GM19438 (cell line): ENCODE measurements around the gene REV1.

ENCODE experiments used
- ATAC-seq: cut with Tn5 transposase; IDR thresholded peaks from one replicate; pipeline ENCODE4 v1.9.1; 2021; ENCODE audit warnings: low read depth; ENCODE audit not compliant: unreplicated experiment

Gene REV1

DNA sequence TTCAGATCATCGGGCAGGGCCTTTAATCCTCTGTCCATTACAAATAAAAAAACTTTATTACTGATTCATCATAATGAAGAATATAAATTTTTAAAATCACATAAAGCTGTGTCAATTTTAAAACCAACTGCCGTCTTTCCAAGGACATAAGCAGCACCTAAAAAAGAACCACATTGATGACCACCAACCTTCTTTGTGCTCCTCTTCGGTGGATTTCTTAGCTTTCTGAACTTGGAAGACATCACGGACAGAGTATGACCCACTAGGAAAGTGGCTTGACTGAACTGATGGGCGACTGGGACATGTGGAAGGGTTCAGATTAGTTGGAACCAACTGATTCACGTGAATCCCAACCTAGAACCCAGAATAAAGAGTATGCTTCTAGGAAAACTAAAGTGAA lies 83.7 kb downstream of the REV1 start:
- ATAC-seq = no peak

GRCh38 chr2:99404797-99405669 lies 84.8 kb downstream of the REV1 start:
- ATAC-seq = no peak

DNA sequence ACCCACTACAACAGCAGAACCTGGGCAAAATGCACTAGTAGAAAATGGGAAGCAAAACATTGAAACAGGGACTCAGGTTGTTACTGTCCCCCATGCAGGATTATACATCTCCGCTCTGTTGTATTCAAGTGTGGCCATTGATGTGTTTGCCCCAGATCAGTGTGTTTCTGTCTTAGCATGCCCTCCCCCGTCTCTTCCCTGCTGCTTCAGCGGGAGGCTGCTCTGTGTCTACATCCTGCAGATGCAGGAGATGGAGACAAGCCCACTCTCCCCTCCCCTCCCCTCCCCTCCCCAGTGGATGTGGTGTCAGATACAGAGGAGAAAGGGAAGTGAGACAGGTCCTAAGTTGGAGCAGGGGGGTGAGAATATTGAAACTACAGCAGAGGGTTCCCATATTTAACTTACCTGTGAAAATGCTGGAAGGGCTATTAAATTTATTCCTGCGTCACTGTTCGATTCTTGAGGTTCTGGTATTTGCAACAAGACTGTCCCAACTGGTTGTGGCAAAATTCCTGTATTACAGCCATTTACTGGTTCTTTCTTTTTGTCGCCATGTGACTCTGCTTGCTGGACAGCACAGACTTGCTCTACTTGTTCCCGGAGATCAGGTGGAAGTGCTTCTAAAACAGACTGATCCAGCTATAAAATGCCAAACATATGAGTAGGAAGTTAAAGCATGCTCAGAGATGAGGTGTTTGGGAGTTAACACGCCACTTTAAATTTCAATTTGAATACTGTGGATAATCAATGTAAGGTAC lies 85.6 kb downstream of the REV1 start:
- no peak for ATAC-seq

- no peak for ATAC-seq
These were observed 86.3 kb downstream of the REV1 start for GRCh38 chr2:99403524-99403923.

DNA sequence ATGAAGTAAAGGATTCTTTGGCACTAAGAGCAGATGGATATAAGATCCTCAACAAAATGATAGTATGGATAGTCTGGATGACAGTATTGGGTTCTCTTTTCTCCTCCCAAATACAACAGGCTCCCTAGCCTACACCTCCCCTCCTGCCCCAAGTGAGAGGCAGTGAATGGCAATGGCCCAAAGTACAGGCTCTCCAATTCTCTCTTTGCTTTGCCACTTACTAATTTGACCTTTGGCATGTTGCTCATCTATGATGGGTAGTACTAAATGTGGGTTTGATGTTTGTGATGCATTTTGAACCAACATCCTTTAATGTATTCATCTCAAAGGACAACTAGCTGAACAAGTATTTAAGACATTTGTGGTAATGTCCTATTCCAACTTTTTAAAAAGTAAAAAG lies 86.7 kb downstream of the REV1 start:
- ATAC-seq = no peak

DNA sequence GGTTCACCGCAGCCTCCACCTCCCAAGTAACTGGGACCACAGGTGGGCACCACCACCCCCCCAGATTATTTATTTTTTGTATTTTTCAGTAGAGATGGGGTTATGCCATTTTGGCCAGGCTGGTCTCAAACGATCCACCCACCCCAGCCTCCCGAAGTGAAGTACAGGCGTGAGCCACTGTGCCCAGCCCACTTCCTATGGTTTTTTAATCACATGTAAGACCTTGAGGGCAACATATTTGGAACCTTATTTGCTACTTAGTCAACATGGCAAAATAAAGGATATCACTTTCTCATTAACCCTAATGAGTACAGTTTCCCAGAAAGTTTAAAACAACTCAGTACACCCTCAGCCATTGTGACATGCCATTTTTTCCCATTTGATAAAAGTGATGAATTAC lies 88.0 kb downstream of the REV1 start:
- ATAC-seq = no peak

GRCh38 chr2:99399795-99400194 lies 90.0 kb downstream of the REV1 start:
- no peak for ATAC-seq

- ATAC-seq = no peak
These were observed 90.8 kb downstream of the REV1 start for GRCh38 chr2:99399063-99399462.

DNA sequence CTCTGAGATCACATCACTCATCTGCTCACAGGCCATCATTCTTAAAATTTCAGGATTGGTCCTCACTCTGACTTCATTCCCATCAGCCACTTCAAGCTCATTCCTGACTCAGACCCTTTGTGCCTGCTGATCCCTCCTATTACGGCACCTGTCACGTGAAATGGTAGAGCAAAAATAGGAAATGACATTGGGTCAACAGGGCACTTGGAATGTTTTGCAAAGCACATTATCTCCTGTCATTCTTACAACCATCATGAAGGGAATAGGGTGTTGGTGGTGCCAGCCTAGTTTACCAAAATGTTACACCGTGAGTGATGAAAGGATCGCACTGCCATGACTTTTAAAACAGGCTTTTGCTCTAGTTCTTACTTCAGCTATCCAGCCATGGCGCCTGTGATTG lies 91.5 kb downstream of the REV1 start:
- no peak for ATAC-seq

DNA sequence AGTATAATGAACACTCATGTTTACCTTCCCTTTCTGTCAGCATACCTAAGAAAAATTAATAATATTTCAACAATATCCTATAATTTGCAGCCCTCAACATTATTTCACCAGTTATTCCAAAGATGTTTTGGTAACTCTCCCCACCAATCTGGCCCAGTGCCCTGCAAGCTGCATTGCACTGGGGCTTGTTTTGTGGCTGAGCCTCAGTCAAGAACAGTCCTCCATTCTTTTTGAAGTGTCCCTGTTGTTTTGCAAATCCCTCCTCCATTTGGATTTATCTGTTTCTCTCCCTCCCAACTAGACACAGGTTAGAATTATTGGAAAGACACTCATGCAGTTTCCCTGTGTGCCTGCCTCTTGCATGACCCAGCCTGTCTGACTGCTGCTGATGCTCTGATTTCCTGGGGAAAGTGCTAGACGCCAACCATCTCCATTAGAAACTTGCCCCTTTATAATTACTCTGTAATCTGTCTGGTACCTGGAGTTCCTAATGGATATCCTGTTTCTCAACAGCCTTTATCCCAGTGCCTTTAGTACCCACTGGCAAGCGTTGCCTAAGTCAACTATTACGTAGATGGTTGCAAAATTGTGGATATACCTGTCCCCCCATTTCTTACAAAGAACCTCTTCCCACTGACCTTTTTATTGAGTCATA lies 92.4 kb downstream of the REV1 start:
- no peak for ATAC-seq

GRCh38 chr2:99395589-99396130 lies 94.2 kb downstream of the REV1 start:
- ATAC-seq = no peak

DNA sequence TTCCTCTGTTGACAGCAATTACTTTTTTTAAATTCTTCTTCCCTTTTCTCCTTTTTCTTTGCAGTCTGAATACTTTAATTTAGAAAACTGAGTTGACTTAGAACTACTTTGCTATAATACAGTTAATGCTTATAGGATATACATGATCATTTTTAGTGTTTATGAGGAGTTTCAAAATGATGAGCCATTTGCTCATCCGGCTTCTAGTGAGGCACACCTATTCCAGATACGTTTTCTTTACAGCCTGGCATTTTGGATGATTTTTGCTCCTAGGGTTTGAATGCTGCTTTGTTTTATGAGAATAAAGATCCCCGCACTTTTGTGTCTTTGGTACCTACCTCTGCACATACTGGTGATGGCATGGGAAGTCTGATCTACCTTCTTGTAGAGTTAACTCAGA lies 99.9 kb downstream of the REV1 start:
- ATAC-seq = no peak

GRCh38 chr2:99389371-99389770 lies 100.4 kb downstream of the REV1 start:
- ATAC-seq = no peak

DNA sequence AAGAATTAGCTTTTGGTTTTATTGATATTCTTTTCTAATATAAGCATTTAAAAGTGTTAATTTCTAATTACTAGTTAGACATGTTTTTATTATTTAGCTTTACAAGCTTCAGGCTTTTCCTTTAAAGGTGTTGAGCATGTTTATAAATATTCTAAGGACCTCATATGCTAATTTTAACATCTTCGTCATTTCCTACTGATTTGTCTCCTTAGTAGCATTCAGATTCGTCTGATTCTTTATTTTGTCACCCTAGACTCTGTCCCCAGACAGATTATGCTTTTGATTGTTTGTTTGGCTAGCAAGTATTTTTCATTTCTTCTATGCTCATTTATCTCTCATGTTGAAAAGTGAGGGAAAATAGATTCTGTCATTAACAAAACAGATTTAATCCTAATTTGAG lies 100.9 kb downstream of the REV1 start:
- no peak for ATAC-seq

GRCh38 chr2:99386011-99386410 lies 103.8 kb downstream of the REV1 start:
- ATAC-seq = no peak

- ATAC-seq = no peak
These were observed 107.7 kb downstream of the REV1 start for GRCh38 chr2:99382143-99382542.

- peak; percentile 83 for ATAC-seq
These were observed 109.3 kb downstream of the REV1 start for GRCh38 chr2:99380376-99381010.

GRCh38 chr2:99377879-99378278 lies 111.9 kb downstream of the REV1 start:
- no peak for ATAC-seq

DNA sequence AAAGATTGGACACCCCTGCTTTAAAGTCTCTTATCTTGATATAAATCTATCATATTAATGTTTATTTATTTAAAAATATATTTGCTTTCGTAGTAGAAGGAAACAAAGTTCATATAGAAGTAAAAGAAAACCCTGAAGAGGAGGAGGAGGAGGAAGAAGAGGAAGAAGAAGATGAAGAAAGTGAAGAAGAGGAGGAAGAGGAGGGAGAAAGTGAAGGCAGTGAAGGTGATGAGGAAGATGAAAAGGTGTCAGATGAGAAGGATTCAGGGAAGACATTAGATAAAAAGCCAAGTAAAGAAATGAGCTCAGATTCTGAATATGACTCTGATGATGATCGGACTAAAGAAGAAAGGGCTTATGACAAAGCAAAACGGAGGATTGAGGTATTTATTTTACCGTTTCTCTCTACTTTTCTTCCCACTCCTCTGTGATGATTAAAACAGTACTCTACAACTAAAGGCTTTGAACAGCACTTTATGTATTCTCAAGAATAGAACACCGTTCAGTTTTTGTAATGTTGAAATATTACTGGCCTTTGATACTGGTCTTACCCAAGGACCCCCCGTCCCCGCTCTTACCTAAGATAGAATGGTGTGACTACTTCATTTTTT lies 113.5 kb downstream of the REV1 start:
- ATAC-seq = no peak

DNA sequence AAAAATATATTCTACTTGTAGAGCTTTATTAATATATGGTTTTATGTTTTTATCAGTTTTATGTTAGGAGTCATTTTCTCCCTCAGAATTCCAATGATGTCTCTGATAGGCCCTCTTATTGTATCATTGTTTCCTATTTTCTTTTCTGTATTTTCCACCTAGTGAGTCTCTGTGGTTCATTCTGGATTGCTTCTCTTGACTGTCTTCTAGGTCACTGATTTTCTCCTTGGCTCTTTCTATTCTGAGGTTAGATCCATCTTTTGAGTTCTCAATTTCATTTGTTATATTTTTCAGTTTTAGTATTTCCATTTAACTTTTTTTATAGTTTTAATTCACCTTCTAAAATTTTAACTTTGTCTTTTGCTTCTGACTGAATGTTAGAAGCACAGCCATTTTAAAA lies 115.1 kb downstream of the REV1 start:
- ATAC-seq = no peak
